ENCODE results near the gene ALDH5A1. TPM values are rescaled to one million over a fixed set of nuclear protein-coding genes. Genes with fewer than 3 reads are reported as not detected.

ALDH5A1 gene
- total RNA-seq, 2 experiments from 2014 or later: 3.2 to 3.6 TPM

Other genes with a start within 250 kb of the ALDH5A1 start
- gene DCDC2, start 136.9 kb upstream of the ALDH5A1 start, total RNA-seq: not detected
- gene MRS2, start 92.0 kb upstream of the ALDH5A1 start, total RNA-seq: 10 to 100 TPM; 17.8 to 18.7 TPM
- gene GPLD1, start 5.4 kb upstream of the ALDH5A1 start, total RNA-seq: under 1 TPM; 0.10 to 0.15 TPM
- under 1 TPM; 0.10 to 0.15 TPM for gene KIAA0319, start 151.2 kb downstream of the ALDH5A1 start, total RNA-seq
- gene TDP2, start 171.9 kb downstream of the ALDH5A1 start, total RNA-seq: 10 to 100 TPM; 43.0 to 47.1 TPM
- 10 to 100 TPM; 16.0 to 18.3 TPM for gene ACOT13, start 172.1 kb downstream of the ALDH5A1 start, total RNA-seq
- gene C6orf62, start 224.2 kb downstream of the ALDH5A1 start, total RNA-seq: 100 to 1,000 TPM; 138 to 153 TPM

All from activated CD4-positive, alpha-beta T cell treated with anti-CD3 and anti-CD28 coated beads, Interleukin-2, amount 10 ng/mL, durations not matched to agents 7 days and 5 days (primary cell).